ENCODE results near the gene LSR. TPM values are rescaled to one million over a fixed set of nuclear protein-coding genes. Genes with fewer than 3 reads are reported as not detected.

LSR gene
- total and polyA plus RNA-seq, 2 experiments from 2014 or later = 116 to 212 TPM

DNA sequence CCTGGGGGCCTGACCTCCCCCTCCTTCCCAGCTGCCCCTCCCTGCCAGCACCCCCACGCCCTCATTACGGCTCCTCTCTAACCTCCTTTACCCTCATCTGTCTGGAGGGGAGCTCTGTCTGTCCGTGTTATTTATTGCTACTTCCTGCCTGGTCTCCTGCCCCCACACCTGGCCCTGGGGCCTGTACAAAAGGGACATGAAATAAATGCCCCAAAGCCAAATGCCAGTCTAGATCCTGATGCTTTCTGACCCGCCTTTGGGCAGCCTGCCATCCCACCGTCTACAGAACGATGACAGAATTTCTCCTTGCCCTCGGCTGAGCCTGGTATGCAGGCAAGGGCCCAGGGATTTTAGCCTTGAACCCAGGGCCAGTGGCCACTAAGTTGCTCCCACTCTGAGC lies 64.8 kb downstream of the LSR start:
- no peak overlapping the region for H3K4me2 ChIP-seq
- ATAC-seq (no peak), DNase-seq (ENCODE audit: low spot score) (no peak)
- no peak for TF ChIP-seq REST (IDR thresholded peaks at IDR 0.05; ENCODE audit: unreplicated experiment)
- TF ChIP-seq ZNF331 (CRISPR knock-in tag; IDR thresholded peaks at IDR 0.05; ENCODE audit: low read depth) = no peak
- TF ChIP-seq, protein P1, sequence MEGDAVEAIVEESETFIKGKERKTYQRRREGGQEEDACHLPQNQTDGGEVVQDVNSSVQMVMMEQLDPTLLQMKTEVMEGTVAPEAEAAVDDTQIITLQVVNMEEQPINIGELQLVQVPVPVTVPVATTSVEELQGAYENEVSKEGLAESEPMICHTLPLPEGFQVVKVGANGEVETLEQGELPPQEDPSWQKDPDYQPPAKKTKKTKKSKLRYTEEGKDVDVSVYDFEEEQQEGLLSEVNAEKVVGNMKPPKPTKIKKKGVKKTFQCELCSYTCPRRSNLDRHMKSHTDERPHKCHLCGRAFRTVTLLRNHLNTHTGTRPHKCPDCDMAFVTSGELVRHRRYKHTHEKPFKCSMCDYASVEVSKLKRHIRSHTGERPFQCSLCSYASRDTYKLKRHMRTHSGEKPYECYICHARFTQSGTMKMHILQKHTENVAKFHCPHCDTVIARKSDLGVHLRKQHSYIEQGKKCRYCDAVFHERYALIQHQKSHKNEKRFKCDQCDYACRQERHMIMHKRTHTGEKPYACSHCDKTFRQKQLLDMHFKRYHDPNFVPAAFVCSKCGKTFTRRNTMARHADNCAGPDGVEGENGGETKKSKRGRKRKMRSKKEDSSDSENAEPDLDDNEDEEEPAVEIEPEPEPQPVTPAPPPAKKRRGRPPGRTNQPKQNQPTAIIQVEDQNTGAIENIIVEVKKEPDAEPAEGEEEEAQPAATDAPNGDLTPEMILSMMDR (conservative IDR thresholded peaks at IDR 0.05; ENCODE audit: low read depth in 2 of 2) = no peak
- TF ChIP-seq STAT1 (IDR thresholded peaks at IDR 0.05; ENCODE audit: unreplicated experiment) = no peak
- TF ChIP-seq ETS1 (IDR thresholded peaks at IDR 0.05) = no peak
- TF ChIP-seq EZH2 (IDR thresholded peaks at IDR 0.05; ENCODE audit: low read depth, unreplicated experiment) = no peak
- TF ChIP-seq POLR2AphosphoS5 (IDR thresholded peaks at IDR 0.05; ENCODE audit: low read depth) = no peak
- TF ChIP-seq JUNB (IDR thresholded peaks at IDR 0.05; ENCODE audit: unreplicated experiment) = no peak
- no peak for TF ChIP-seq ZNF114 (CRISPR knock-in tag; IDR thresholded peaks at IDR 0.05)
- TF ChIP-seq CREB1 (CRISPR knock-in tag; IDR thresholded peaks at IDR 0.05; ENCODE audit: low read depth) = no peak
- no peak for TF ChIP-seq ZNF462 (CRISPR knock-in tag; IDR thresholded peaks at IDR 0.05)
- TF ChIP-seq EZH2phosphoT487 (IDR thresholded peaks at IDR 0.05; ENCODE audit: unreplicated experiment) = no peak
- TF ChIP-seq NANOG (IDR thresholded peaks at IDR 0.05; ENCODE audit: borderline replicate concordance) = no peak
- H3K4me1 Mint-ChIP-seq = no peaks in the 10 kb centered on the region; the same call in 2 of the 3 replicates
- H2AFZ ChIP-seq = no peak overlapping the region
- H3K27ac Mint-ChIP-seq = no peak overlapping the region
- no peaks in the 10 kb centered on the region for H3K36me3 Mint-ChIP-seq (ENCODE audit: low read depth)
- H3K4me3 Mint-ChIP-seq = no peak overlapping the region
- H3K36me3 ChIP-seq (ENCODE audit: insufficient read depth) = no peaks in the 10 kb centered on the region
- no peaks in the 10 kb centered on the region for H3F3A ChIP-seq (replicated peaks; ENCODE audit: low read depth)
- H3K4me3 ChIP-seq = no peak overlapping the region
- H3K27ac ChIP-seq (ENCODE audit: low read depth) = no peak overlapping the region
- H3K9me3 Mint-ChIP-seq = no peaks in the 10 kb centered on the region; the same call in 2 of the 3 replicates
- H3K4me1 ChIP-seq (ENCODE audit: insufficient read depth) = no peaks in the 10 kb centered on the region
- no peaks in the 10 kb centered on the region for H3K27me3 ChIP-seq (ENCODE audit: insufficient read depth)
- H3K27me3 Mint-ChIP-seq (ENCODE audit: insufficient read depth, low read depth, poor library complexity) = peaks cover 4% of the 10 kb centered on the region
- H3K79me2 ChIP-seq (replicated peaks; ENCODE audit: insufficient read depth) = no peaks in the 10 kb centered on the region
- no peaks in the 10 kb centered on the region for H4K20me1 ChIP-seq (replicated peaks; ENCODE audit: insufficient read depth)
- H3K9me2 ChIP-seq (ENCODE audit: insufficient read depth) = no peaks in the 10 kb centered on the region
